Mammary epithelial cell (primary cell): ENCODE measurements around the gene PARD6B.

Experiments used
- EZH2 ChIP-seq: IDR thresholded peaks from 2 replicates; pipeline ENCODE4 v1.6.1; 2012; ENCODE audit warnings: low read length, inconsistent platforms, borderline replicate concordance
- TF ChIP-seq, protein P1 (sequence below), 2 donors: IDR thresholded peaks in 1 of 2; conservative IDR thresholded peaks in 1 of 2; 2 replicates each; pipeline ENCODE4 v1.5.1; 2011 to 2012; ENCODE audit warnings: inconsistent platforms in 2 of 2, low read length in 2 of 2, mild to moderate bottlenecking in 2 of 2, control low read depth in 1 of 2, low read depth in 1 of 2; ENCODE audit not compliant: insufficient read depth in 1 of 2; ENCODE audit errors: extremely low read depth in 1 of 2

DNA sequence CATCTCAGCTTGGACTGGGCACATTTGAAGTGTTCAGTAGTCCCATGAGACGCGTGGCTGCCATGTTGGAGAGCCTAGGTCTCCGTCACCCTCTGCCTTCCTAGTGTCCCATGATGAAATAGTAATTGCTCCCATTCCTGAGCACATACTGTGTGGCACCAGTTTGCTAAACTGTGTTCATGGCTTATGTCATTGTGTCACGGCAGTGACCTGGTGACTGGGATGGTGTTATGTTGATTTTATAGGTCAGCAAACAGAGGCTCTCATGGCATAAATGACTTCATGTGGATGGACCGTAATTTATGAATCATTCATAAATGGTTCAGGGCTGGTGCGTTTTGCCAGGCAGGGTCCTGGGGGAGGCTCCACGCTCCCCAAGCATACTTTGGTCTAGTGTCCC lies 67.3 kb downstream of the PARD6B start:
- no peak for TF ChIP-seq EZH2
- TF ChIP-seq, protein P1, sequence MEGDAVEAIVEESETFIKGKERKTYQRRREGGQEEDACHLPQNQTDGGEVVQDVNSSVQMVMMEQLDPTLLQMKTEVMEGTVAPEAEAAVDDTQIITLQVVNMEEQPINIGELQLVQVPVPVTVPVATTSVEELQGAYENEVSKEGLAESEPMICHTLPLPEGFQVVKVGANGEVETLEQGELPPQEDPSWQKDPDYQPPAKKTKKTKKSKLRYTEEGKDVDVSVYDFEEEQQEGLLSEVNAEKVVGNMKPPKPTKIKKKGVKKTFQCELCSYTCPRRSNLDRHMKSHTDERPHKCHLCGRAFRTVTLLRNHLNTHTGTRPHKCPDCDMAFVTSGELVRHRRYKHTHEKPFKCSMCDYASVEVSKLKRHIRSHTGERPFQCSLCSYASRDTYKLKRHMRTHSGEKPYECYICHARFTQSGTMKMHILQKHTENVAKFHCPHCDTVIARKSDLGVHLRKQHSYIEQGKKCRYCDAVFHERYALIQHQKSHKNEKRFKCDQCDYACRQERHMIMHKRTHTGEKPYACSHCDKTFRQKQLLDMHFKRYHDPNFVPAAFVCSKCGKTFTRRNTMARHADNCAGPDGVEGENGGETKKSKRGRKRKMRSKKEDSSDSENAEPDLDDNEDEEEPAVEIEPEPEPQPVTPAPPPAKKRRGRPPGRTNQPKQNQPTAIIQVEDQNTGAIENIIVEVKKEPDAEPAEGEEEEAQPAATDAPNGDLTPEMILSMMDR (conservative IDR thresholded peaks at IDR 0.05 in 1 of 2, IDR thresholded peaks at IDR 0.05 in 1 of 2; ENCODE audit: extremely low read depth in 1 of 2, insufficient read depth in 1 of 2, low read depth in 1 of 2, low read length in 2 of 2): no peak
